WERI-Rb-1 (cell line): ENCODE measurements around the gene ZFR2.

Experiments
- DNase-seq: peaks from one replicate; pipeline ENCODE4 v3.0.0-alpha.2; 2020
- H3K27ac ChIP-seq: fragments of 250-450 bp; sonication (Bioruptor Pico); 2 replicates; pipeline ENCODE4 v1.5.1; 2020; ENCODE audit warnings: mild to moderate bottlenecking, moderate library complexity
- H3K27me3 ChIP-seq: fragments of 250-450 bp; sonication (Bioruptor Pico); 2 replicates; pipeline ENCODE4 v1.5.1; 2021; ENCODE audit warnings: mild to moderate bottlenecking, low read depth, moderate library complexity; ENCODE audit not compliant: insufficient read depth, severe bottlenecking
- H3K36me3 ChIP-seq: fragments of 250-450 bp; sonication (Bioruptor Pico); 2 replicates; pipeline ENCODE4 v1.5.1; 2020; ENCODE audit warnings: mild to moderate bottlenecking, moderate library complexity
- H3K4me3 ChIP-seq: 2 replicates; pipeline ENCODE4 v1.5.1; 2011; ENCODE audit warnings: low read depth, mild to moderate bottlenecking, control low read depth, low read length
- H3K9me3 ChIP-seq: fragments of 250-450 bp; sonication (Bioruptor Pico); 2 replicates; pipeline ENCODE4 v1.5.1; 2021; ENCODE audit warnings: mild to moderate bottlenecking, moderate library complexity; ENCODE audit not compliant: severe bottlenecking
- CTCF ChIP-seq: IDR thresholded peaks from 2 replicates; pipeline ENCODE4 v1.5.1; 2011; ENCODE audit warnings: low read depth, mild to moderate bottlenecking, control low read depth, inconsistent platforms, low read length

Gene ZFR2

GRCh38 chr19:3827306-3827705 is 41.5 kb downstream of the ZFR2 start:
- H3K9me3 ChIP-seq, result no peaks in the 10 kb centered on the region
- no peak overlapping the region for H3K27ac ChIP-seq
- H3K36me3 ChIP-seq, result no peaks in the 10 kb centered on the region
- no peaks in the 10 kb centered on the region for H3K27me3 ChIP-seq
- no peak overlapping the region for H3K4me3 ChIP-seq
- no peak for DNase-seq
- TF ChIP-seq CTCF, result no peak

GRCh38 chr19:3826163-3826562 is 42.7 kb downstream of the ZFR2 start:
- Histone ChIP-seq H3K4me3 (no peak overlapping the region), H3K36me3 (no peaks in the 10 kb centered on the region), H3K27ac (peak overlapping the region; percentile 51), H3K9me3 (no peaks in the 10 kb centered on the region), H3K27me3 (no peaks in the 10 kb centered on the region)
- no peak for TF ChIP-seq CTCF
- peak; percentile 61 for DNase-seq

GRCh38 chr19:3825286-3825956 is 43.4 kb downstream of the ZFR2 start:
- no peak for DNase-seq
- H3K27me3 ChIP-seq, result no peaks in the 10 kb centered on the region
- H3K4me3 ChIP-seq, result no peak overlapping the region
- H3K9me3 ChIP-seq, result no peaks in the 10 kb centered on the region
- no peaks in the 10 kb centered on the region for H3K36me3 ChIP-seq
- peak overlapping the region; percentile 51 for H3K27ac ChIP-seq
- no peak for TF ChIP-seq CTCF

GRCh38 chr19:3823350-3823713 is 45.5 kb downstream of the ZFR2 start:
- no peak for DNase-seq
- Histone ChIP-seq H3K27ac (no peak overlapping the region), H3K9me3 (no peaks in the 10 kb centered on the region), H3K4me3 (no peak overlapping the region), H3K27me3 (no peaks in the 10 kb centered on the region), H3K36me3 (no peaks in the 10 kb centered on the region)
- TF ChIP-seq CTCF, result no peak

- Histone ChIP-seq H3K9me3 (no peaks in the 10 kb centered on the region), H3K27ac (no peak overlapping the region), H3K36me3 (no peaks in the 10 kb centered on the region), H3K4me3 (no peak overlapping the region), H3K27me3 (no peaks in the 10 kb centered on the region)
- DNase-seq, result no peak
- TF ChIP-seq CTCF, result no peak
These were observed 46.0 kb downstream of the ZFR2 start for GRCh38 chr19:3822683-3823349.
